MM.1S (cell line): ENCODE data around the gene SLC16A13.

ENCODE experiments used
- EZH2 ChIP-seq: fragments of 300-600 bp; sonication (generic); optimal IDR thresholded peaks from 2 replicates; pipeline ENCODE3; 2017; ENCODE audit warnings: low read depth, mild to moderate bottlenecking, antibody characterized with exemption, low read length, mixed read lengths
- EZH2phosphoT487 ChIP-seq: fragments of 300-600 bp; sonication (generic); IDR thresholded peaks from 2 replicates; pipeline ENCODE4 v1.6.1; 2018; ENCODE audit warnings: antibody characterized with exemption, low read length
- TF ChIP-seq, protein P1 (sequence below): fragments of 300-600 bp; sonication (generic); IDR thresholded peaks from 2 replicates; pipeline ENCODE4 v1.5.1; 2016; ENCODE audit warnings: antibody characterized with exemption, low read length, mixed read lengths

DNA sequence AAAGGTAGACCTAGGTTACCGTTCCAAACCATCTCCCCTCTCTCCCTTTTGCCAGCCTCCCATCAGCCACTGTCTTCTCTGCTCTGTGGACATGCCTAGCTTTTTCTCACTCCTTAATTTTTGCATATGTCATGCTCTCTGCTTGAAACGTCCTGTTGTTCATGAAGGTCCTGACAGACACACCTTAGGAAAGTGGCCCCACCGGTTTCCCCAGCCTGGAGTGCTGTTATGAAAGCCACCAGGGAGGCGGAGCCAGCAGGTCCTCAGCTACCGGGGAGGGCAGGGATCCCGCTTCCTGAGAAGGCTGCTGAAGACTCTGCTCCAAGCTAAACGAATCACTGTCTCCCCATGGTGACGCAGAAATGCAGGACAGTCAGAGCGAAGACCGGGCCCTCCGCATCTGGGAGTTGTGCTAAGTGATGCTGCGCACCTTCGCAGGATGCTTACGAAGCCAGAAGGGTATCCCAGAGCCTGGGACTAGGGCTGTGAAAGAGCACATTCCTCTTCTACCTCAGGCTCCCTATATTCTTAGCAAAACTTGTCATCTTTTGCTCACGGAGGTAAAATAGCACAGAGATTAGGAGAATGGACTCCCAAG is 10.4 kb downstream of the SLC16A13 start:
- TF ChIP-seq, protein P1, sequence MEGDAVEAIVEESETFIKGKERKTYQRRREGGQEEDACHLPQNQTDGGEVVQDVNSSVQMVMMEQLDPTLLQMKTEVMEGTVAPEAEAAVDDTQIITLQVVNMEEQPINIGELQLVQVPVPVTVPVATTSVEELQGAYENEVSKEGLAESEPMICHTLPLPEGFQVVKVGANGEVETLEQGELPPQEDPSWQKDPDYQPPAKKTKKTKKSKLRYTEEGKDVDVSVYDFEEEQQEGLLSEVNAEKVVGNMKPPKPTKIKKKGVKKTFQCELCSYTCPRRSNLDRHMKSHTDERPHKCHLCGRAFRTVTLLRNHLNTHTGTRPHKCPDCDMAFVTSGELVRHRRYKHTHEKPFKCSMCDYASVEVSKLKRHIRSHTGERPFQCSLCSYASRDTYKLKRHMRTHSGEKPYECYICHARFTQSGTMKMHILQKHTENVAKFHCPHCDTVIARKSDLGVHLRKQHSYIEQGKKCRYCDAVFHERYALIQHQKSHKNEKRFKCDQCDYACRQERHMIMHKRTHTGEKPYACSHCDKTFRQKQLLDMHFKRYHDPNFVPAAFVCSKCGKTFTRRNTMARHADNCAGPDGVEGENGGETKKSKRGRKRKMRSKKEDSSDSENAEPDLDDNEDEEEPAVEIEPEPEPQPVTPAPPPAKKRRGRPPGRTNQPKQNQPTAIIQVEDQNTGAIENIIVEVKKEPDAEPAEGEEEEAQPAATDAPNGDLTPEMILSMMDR: no peak
- no peak for TF ChIP-seq EZH2phosphoT487
- no peak for TF ChIP-seq EZH2
